Activated CD4-positive, alpha-beta memory T cell treated with anti-CD3 and anti-CD28 coated beads for 36 hours (primary cell): ENCODE data around the gene KRT76. TPM values are rescaled to one million over a fixed set of nuclear protein-coding genes. Genes with fewer than 3 reads are reported as not detected.

Experiments used
- CTCF ChIA-PET: fragments of 350-600 bp; sonication (Branson Sonifier 250); formaldehyde crosslinking; loops from one replicate; lab custom pipeline; 2021; ENCODE audit warnings: antibody characterized with exemption, inconsistent platforms; lab: Charles Lee
- POLR2A ChIA-PET: fragments of 350-600 bp; sonication (Branson Sonifier 250); formaldehyde crosslinking; loops from one replicate; lab custom pipeline; 2021; ENCODE audit warnings: antibody characterized with exemption; lab: Charles Lee
- DNase-seq: peaks from one replicate; pipeline ENCODE4 v3.0.0-alpha.2; 2020
- H3K27ac Mint-ChIP-seq: one replicate; pipeline ENCODE4 v1.8.0; 2021; ENCODE audit warnings: mixed read lengths
- H3K27me3 Mint-ChIP-seq: one replicate; pipeline ENCODE4 v1.8.0; 2021; ENCODE audit warnings: mixed read lengths
- H3K36me3 Mint-ChIP-seq: one replicate; pipeline ENCODE4 v1.8.0; 2021; ENCODE audit warnings: mixed read lengths
- H3K4me1 Mint-ChIP-seq: one replicate; pipeline ENCODE4 v1.8.0; 2021; ENCODE audit warnings: low read depth, mixed read lengths
- H3K4me3 Mint-ChIP-seq: one replicate; pipeline ENCODE4 v1.8.0; 2021; ENCODE audit warnings: mild to moderate bottlenecking, mixed read lengths
- H3K9me3 Mint-ChIP-seq: one replicate; pipeline ENCODE4 v1.8.0; 2021; ENCODE audit warnings: mixed read lengths
- intact Hi-C: fragments of 100-400 bp; cut with micrococcal nuclease; formaldehyde crosslinking; loops from one replicate; pipeline ENCODE4 v1.15.1; 2023
- total RNA-seq, 2 experiments: library from RNA; stranded (reverse); gene quantifications; one replicate each; pipeline ENCODE4 v1.2.3, GENCODE V29; 2021

Gene KRT76
- total RNA-seq, 2 experiments from 2014 or later, result not detected

GRCh38 chr12:52810554-52810953 is 33.4 kb upstream of the KRT76 start:
- ChIA-PET CTCF (interaction anchor here (0.6 to 1.1 kb wide), 2 partner anchors 60 to 69 kb away, joined by 3 read pairs; no protein-coding TSS in a partner anchor), POLR2A (no interaction called here)
- DNase-seq, result no peak
- Mint-ChIP-seq H3K9me3 (no peaks in the 10 kb centered on the region), H3K27ac (no peak overlapping the region), H3K27me3 (peaks cover 4% of the 10 kb centered on the region), H3K4me1 (no peaks in the 10 kb centered on the region), H3K4me3 (no peak overlapping the region), H3K36me3 (no peaks in the 10 kb centered on the region)
- intact Hi-C loops, result no loop called here

GRCh38 chr12:52809166-52809565 is 32.0 kb upstream of the KRT76 start:
- ChIA-PET CTCF (interaction anchor here (1.1 kb wide), 1 partner anchor 71 kb away, joined by 3 read pairs; no protein-coding TSS in a partner anchor), POLR2A (no interaction called here)
- Mint-ChIP-seq H3K4me1 (no peaks in the 10 kb centered on the region), H3K27ac (no peak overlapping the region), H3K27me3 (peaks cover 4% of the 10 kb centered on the region), H3K36me3 (no peaks in the 10 kb centered on the region), H3K4me3 (no peak overlapping the region), H3K9me3 (no peaks in the 10 kb centered on the region)
- intact Hi-C loops, result no loop called here
- DNase-seq, result no peak

GRCh38 chr12:52808573-52809160 is 31.5 kb upstream of the KRT76 start:
- intact Hi-C loops, result no loop called here
- CTCF ChIA-PET, result no interaction called here
- Mint-ChIP-seq H3K4me1 (no peaks in the 10 kb centered on the region), H3K9me3 (no peaks in the 10 kb centered on the region), H3K4me3 (no peak overlapping the region), H3K27ac (no peak overlapping the region), H3K36me3 (no peaks in the 10 kb centered on the region), H3K27me3 (peaks cover 4% of the 10 kb centered on the region)
- no peak for DNase-seq
- POLR2A ChIA-PET, result no interaction called here

- intact Hi-C loops, result no loop called here
- no peaks in the 10 kb centered on the region for H3K36me3 Mint-ChIP-seq
- H3K4me3 Mint-ChIP-seq, result no peak overlapping the region
- H3K27ac Mint-ChIP-seq, result no peak overlapping the region
- no peaks in the 10 kb centered on the region for H3K4me1 Mint-ChIP-seq
- DNase-seq, result no peak
- CTCF ChIA-PET, result interaction anchor here (0.9 kb wide), 1 partner anchor 77 kb away, joined by 3 read pairs; no protein-coding TSS in a partner anchor
- peaks cover 4% of the 10 kb centered on the region for H3K27me3 Mint-ChIP-seq
- POLR2A ChIA-PET, result no interaction called here
- H3K9me3 Mint-ChIP-seq, result no peaks in the 10 kb centered on the region
Observed at GRCh38 chr12:52807544-52808470, 30.7 kb upstream of the KRT76 start.

- no peak for DNase-seq
- intact Hi-C loops, result no loop called here
- Mint-ChIP-seq H3K27me3 (peaks cover 4% of the 10 kb centered on the region), H3K4me1 (no peaks in the 10 kb centered on the region), H3K9me3 (no peaks in the 10 kb centered on the region), H3K27ac (no peak overlapping the region), H3K36me3 (no peaks in the 10 kb centered on the region), H3K4me3 (no peak overlapping the region)
- ChIA-PET POLR2A (no interaction called here), CTCF (interaction anchor here (0.9 kb wide), 1 partner anchor 78 kb away, joined by 3 read pairs; no protein-coding TSS in a partner anchor)
Observed at GRCh38 chr12:52806821-52807543, 29.8 kb upstream of the KRT76 start.

- H3K27me3 Mint-ChIP-seq, result peaks cover 4% of the 10 kb centered on the region
Observed at GRCh38 chr12:52806169-52806811, 29.1 kb upstream of the KRT76 start.

GRCh38 chr12:52805739-52806138 is 28.6 kb upstream of the KRT76 start:
- intact Hi-C loops, result no loop called here
- H3K4me1 Mint-ChIP-seq, result no peaks in the 10 kb centered on the region
- H3K27me3 Mint-ChIP-seq, result peaks cover 4% of the 10 kb centered on the region
- ChIA-PET POLR2A (no interaction called here), CTCF (interaction anchor here (0.7 kb wide), 1 partner anchor 74 kb away, joined by 3 read pairs; no protein-coding TSS in a partner anchor)
- no peak for DNase-seq
- H3K9me3 Mint-ChIP-seq, result no peaks in the 10 kb centered on the region
- no peak overlapping the region for H3K27ac Mint-ChIP-seq
- no peak overlapping the region for H3K4me3 Mint-ChIP-seq
- no peaks in the 10 kb centered on the region for H3K36me3 Mint-ChIP-seq

More at GRCh38 chr12:52806169-52806811, 29.1 kb upstream of the KRT76 start:
- Mint-ChIP-seq H3K27ac (no peak overlapping the region), H3K4me1 (no peaks in the 10 kb centered on the region), H3K4me3 (no peak overlapping the region), H3K36me3 (no peaks in the 10 kb centered on the region), H3K9me3 (no peaks in the 10 kb centered on the region)
- no peak for DNase-seq
- intact Hi-C loops, result no loop called here
- ChIA-PET CTCF (interaction anchor here (0.7 kb wide), 1 partner anchor 73 kb away, joined by 3 read pairs; no protein-coding TSS in a partner anchor), POLR2A (no interaction called here)

- no peak for DNase-seq
- CTCF ChIA-PET, result no interaction called here
Observed at GRCh38 chr12:52805000-52805399, 27.9 kb upstream of the KRT76 start.

GRCh38 chr12:52802442-52802841 is 25.3 kb upstream of the KRT76 start:
- Mint-ChIP-seq H3K27ac (no peak overlapping the region), H3K4me1 (no peaks in the 10 kb centered on the region), H3K9me3 (no peaks in the 10 kb centered on the region), H3K27me3 (no peaks in the 10 kb centered on the region), H3K36me3 (no peaks in the 10 kb centered on the region), H3K4me3 (no peak overlapping the region)
- ChIA-PET CTCF (interaction anchor here (1.3 kb wide), 1 partner anchor 78 kb away, joined by 3 read pairs; no protein-coding TSS in a partner anchor), POLR2A (no interaction called here)
- intact Hi-C loops, result no loop called here
- no peak for DNase-seq

More at GRCh38 chr12:52805000-52805399, 27.9 kb upstream of the KRT76 start:
- intact Hi-C loops, result no loop called here
- Mint-ChIP-seq H3K36me3 (no peaks in the 10 kb centered on the region), H3K4me3 (no peak overlapping the region), H3K4me1 (no peaks in the 10 kb centered on the region), H3K27ac (no peak overlapping the region), H3K9me3 (no peaks in the 10 kb centered on the region), H3K27me3 (peaks cover 4% of the 10 kb centered on the region)
- POLR2A ChIA-PET, result no interaction called here

- DNase-seq, result no peak
- CTCF ChIA-PET, result interaction anchor here (1.3 kb wide), 1 partner anchor 79 kb away, joined by 3 read pairs; no protein-coding TSS in a partner anchor
- intact Hi-C loops, result no loop called here
- POLR2A ChIA-PET, result no interaction called here
- Mint-ChIP-seq H3K9me3 (no peaks in the 10 kb centered on the region), H3K4me1 (no peaks in the 10 kb centered on the region), H3K4me3 (no peak overlapping the region), H3K27me3 (no peaks in the 10 kb centered on the region), H3K36me3 (no peaks in the 10 kb centered on the region), H3K27ac (no peak overlapping the region)
Observed at GRCh38 chr12:52801773-52802172, 24.6 kb upstream of the KRT76 start.

- ChIA-PET CTCF (interaction anchor here (0.5 to 0.7 kb wide), 2 partner anchors 80 to 167 kb away, joined by 3 read pairs; no protein-coding TSS in a partner anchor), POLR2A (no interaction called here)
- no peak overlapping the region for H3K27ac Mint-ChIP-seq
- no peaks in the 10 kb centered on the region for H3K36me3 Mint-ChIP-seq
- H3K9me3 Mint-ChIP-seq, result no peaks in the 10 kb centered on the region
- intact Hi-C loops, result no loop called here
- no peaks in the 10 kb centered on the region for H3K4me1 Mint-ChIP-seq
- H3K27me3 Mint-ChIP-seq, result no peaks in the 10 kb centered on the region
- H3K4me3 Mint-ChIP-seq, result no peak overlapping the region
- DNase-seq, result no peak
Observed at GRCh38 chr12:52800259-52800917, 23.2 kb upstream of the KRT76 start.
